T47D (cell line): ENCODE measurements around the gene ABCB11.

Experiments
- DNase-seq, 2 experiments: peaks; one replicate each; pipeline versions ENCODE4 v3.0.0 to v3.0.0-alpha.2; 2011 to 2012; ENCODE audit warnings: low read depth in 1 of 2, low spot score in 1 of 2
- JUND ChIP-seq: IDR thresholded peaks from 2 replicates; pipeline ENCODE4 v1.6.1; 2012; ENCODE audit warnings: low read depth
- in situ Hi-C: cut with HindIII; loops from 2 replicates; pipeline ENCODE4 v1.10.0; 2016; ENCODE audit warnings: low sequenced_read_pairs, low pct_unique_long_range_greater_than_20kb

Gene ABCB11

GRCh38 chr2:169009865-169010579, 21.1 kb downstream of the ABCB11 start:
- TF ChIP-seq JUND, result no peak
- no peak for DNase-seq
- in situ Hi-C loops, result no loop called here

GRCh38 chr2:169007941-169008340, 23.2 kb downstream of the ABCB11 start:
- in situ Hi-C loops, result no loop called here
- TF ChIP-seq JUND, result no peak
- DNase-seq, result no peak

- no peak for DNase-seq
- no peak for TF ChIP-seq JUND
- in situ Hi-C loops, result no loop called here
Measured at GRCh38 chr2:169007356-169007755, 23.8 kb downstream of the ABCB11 start.

- DNase-seq, result no peak
- in situ Hi-C loops, result no loop called here
Measured at GRCh38 chr2:169006665-169007064, 24.5 kb downstream of the ABCB11 start.

GRCh38 chr2:169005994-169006393, 25.1 kb downstream of the ABCB11 start:
- DNase-seq, result no peak
- in situ Hi-C loops, result no loop called here
- no peak for TF ChIP-seq JUND

More at GRCh38 chr2:169006665-169007064, 24.5 kb downstream of the ABCB11 start:
- no peak for TF ChIP-seq JUND

GRCh38 chr2:169005080-169005598, 26.0 kb downstream of the ABCB11 start:
- in situ Hi-C loops, result no loop called here
- no peak for TF ChIP-seq JUND
- no peak for DNase-seq

- TF ChIP-seq JUND, result no peak
- DNase-seq, result no peak
- in situ Hi-C loops, result no loop called here
Measured at GRCh38 chr2:169002161-169002738, 28.9 kb downstream of the ABCB11 start.

GRCh38 chr2:169001116-169001815, 29.9 kb downstream of the ABCB11 start:
- TF ChIP-seq JUND, result no peak
- in situ Hi-C loops, result no loop called here
- DNase-seq, result no peak

GRCh38 chr2:168999668-169000213, 31.4 kb downstream of the ABCB11 start:
- no peak for DNase-seq

GRCh38 chr2:168998609-168999211, 32.4 kb downstream of the ABCB11 start:
- in situ Hi-C loops, result no loop called here
- DNase-seq, result no peak
- no peak for TF ChIP-seq JUND

More at GRCh38 chr2:168999668-169000213, 31.4 kb downstream of the ABCB11 start:
- in situ Hi-C loops, result no loop called here
- TF ChIP-seq JUND, result no peak

- DNase-seq, result no peak
- in situ Hi-C loops, result no loop called here
- TF ChIP-seq JUND, result no peak
Measured at GRCh38 chr2:168997794-168998193, 33.3 kb downstream of the ABCB11 start.

- DNase-seq, result no peak
- in situ Hi-C loops, result no loop called here
- TF ChIP-seq JUND, result no peak
Measured at GRCh38 chr2:168997118-168997521, 34.0 kb downstream of the ABCB11 start.

- DNase-seq, result no peak
- no peak for TF ChIP-seq JUND
- in situ Hi-C loops, result no loop called here
Measured at GRCh38 chr2:168995744-168996143, 35.4 kb downstream of the ABCB11 start.
